ES-I3 (cell line): ENCODE results near the gene COG5.

Experiments used
- H3K36me3 ChIP-seq: 2 replicates; pipeline ENCODE4 v1.6.1; 2013; ENCODE audit warnings: mild to moderate bottlenecking, low read length, control low read depth, moderate library complexity; ENCODE audit not compliant: insufficient read depth
- H3K4me1 ChIP-seq: 2 replicates; pipeline ENCODE4 v1.6.1; 2013; ENCODE audit warnings: mild to moderate bottlenecking, control low read depth, low read length; ENCODE audit not compliant: insufficient read depth
- H3K9ac ChIP-seq: 2 replicates; pipeline ENCODE4 v1.6.1; 2013; ENCODE audit warnings: low read depth, mild to moderate bottlenecking, low read length, moderate library complexity
- H3K9me3 ChIP-seq: 2 replicates; pipeline ENCODE4 v1.6.1; 2013; ENCODE audit warnings: mild to moderate bottlenecking, low read length, moderate library complexity; ENCODE audit not compliant: control insufficient read depth, insufficient read depth

COG5 gene

DNA sequence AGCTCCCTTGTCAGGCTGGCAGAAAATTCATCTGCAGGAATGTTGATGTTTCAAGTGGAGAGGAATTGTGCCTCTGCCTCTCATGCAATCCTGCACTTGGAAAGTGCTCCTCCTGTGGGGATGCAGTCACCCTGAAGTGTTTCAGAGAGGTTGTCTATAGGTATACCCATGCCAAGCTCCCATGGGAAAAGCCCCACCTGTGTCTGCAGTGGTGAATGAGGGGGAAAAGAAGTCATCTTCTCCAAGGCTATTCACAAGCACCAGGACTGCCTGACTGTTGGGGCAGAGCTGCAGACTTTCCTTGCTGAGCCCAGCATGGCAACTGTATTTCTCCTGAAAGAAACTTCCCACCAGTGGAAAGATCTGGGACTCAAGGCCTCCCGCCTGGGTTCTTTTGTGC is 58.4 kb downstream of the COG5 start:
- no peaks in the 10 kb centered on the region for H3K9me3 ChIP-seq

DNA sequence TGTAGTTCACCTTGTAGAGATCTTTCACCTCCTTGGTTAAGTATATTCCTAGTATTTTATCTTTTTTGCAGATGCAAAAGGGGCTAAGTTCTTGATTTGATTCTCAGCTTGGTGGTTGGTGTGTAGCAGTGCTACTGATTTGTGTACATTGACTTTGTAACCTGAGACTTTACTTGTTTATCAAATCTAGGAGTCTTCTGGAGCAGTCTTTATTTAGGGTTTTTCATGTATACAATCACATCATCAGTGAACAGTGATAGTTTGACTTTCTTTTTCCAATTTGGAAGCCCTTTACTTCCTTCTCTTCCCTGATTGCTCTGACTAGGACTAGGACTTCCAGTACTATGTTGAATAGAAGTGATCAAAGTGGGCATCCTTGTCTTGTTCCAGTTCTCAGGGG is 60.0 kb downstream of the COG5 start:
- Histone ChIP-seq H3K9ac (no peak overlapping the region), H3K36me3 (no peaks in the 10 kb centered on the region), H3K9me3 (no peaks in the 10 kb centered on the region), H3K4me1 (no peaks in the 10 kb centered on the region)

More for the DNA sequence above, 58.4 kb downstream of the COG5 start:
- Histone ChIP-seq H3K9ac (no peak overlapping the region), H3K4me1 (no peaks in the 10 kb centered on the region), H3K36me3 (no peaks in the 10 kb centered on the region)

DNA sequence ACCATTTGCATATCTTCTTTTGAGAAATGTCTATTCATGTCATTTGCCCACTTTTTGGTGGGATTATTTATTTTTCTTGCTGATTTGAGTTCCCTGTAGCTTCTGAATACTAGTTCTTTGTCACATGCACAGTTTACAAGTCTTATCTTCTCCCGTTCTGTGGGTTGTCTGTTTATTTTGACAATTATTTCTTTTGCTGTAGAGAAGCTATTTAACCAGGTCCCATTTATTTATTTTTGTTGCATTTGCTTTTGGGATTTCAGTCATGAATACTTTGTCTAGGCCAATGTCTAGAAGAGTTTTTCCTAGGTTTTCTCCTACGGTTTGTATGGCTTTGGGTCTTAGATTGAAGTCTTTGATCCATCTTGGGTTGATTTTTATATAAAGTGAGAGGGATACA is 60.9 kb downstream of the COG5 start:
- Histone ChIP-seq H3K9ac (no peak overlapping the region), H3K9me3 (no peaks in the 10 kb centered on the region), H3K4me1 (no peaks in the 10 kb centered on the region), H3K36me3 (no peaks in the 10 kb centered on the region)

DNA sequence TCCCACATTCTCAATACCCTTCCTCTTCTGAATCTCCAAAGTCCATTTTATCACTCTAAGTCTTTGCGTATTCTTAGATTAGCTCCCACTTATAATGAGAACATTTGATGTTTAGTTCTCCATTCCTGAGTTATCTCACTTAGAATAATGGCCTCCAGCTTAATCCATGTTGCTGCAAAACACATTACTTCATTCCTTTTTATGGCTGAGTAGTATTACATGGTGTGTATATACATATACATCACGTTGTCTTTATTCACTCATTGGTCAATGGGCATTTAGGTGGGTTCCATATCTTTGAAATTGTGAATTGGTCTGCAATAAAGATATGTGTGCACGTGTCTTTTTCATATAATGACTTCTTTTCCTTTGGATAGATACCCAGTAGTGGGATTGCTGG is 61.6 kb downstream of the COG5 start:
- no peaks in the 10 kb centered on the region for H3K36me3 ChIP-seq
- no peaks in the 10 kb centered on the region for H3K4me1 ChIP-seq
- H3K9ac ChIP-seq: no peak overlapping the region
- H3K9me3 ChIP-seq: no peaks in the 10 kb centered on the region

DNA sequence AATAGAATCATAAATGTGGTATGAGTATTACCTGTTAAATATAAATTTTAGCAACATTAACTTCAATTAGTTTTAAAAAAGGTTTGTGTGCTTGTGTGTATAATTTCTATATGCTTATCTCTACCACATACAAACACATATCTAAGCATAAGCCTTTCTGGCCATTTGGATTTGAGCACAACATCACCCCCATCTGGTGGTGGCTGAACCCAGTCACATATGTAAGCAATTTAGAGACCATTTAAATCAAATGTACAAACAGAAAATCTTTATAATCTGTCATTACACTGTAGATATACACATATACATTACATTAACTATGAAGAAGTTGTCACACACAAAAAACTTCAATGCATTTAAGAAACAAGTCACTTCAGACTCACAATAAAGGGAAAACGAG is 62.1 kb downstream of the COG5 start:
- Histone ChIP-seq H3K9me3 (no peaks in the 10 kb centered on the region), H3K9ac (no peak overlapping the region), H3K4me1 (no peaks in the 10 kb centered on the region), H3K36me3 (no peaks in the 10 kb centered on the region)

DNA sequence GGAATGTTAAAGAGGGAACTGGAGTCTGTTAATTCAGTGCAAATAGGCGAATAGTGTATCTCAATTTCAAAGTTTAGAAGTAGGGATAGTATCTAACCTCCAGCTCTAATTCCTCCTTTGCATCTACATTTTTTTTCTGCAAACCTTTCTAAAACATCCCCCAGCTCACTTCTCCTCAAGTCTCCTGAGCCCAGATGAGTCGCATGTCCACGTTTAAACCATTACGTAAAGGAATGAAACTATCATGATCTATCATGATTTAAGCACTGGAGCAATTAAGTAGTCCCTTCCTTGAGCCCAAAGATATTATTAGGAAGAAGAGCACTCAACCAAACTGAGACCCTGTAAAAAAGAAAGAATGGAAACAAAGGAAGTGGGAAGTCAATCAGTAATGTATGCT is 64.0 kb downstream of the COG5 start:
- no peaks in the 10 kb centered on the region for H3K9me3 ChIP-seq
- H3K36me3 ChIP-seq: no peaks in the 10 kb centered on the region
- no peak overlapping the region for H3K9ac ChIP-seq
- no peaks in the 10 kb centered on the region for H3K4me1 ChIP-seq

DNA sequence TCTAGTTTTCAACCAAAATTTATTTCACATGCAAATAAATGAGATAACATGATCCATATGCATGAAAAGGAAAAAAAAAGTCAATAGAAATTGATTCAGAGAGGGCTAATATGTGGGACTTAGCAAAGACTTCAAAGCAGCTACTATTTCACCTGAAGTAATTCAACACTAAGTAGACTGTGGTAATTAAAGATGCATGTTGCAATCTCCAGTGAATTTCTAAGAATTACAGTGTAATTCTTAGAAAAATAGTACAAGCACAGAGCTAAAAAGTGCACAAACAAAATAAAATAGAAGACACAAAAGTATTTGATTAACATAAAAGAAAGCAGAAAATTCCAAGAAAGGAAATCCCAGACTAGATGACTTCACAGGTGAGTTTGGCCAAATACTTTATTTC is 68.2 kb downstream of the COG5 start:
- no peaks in the 10 kb centered on the region for H3K9me3 ChIP-seq
- H3K4me1 ChIP-seq: no peaks in the 10 kb centered on the region
- H3K36me3 ChIP-seq: no peaks in the 10 kb centered on the region
- no peak overlapping the region for H3K9ac ChIP-seq

DNA sequence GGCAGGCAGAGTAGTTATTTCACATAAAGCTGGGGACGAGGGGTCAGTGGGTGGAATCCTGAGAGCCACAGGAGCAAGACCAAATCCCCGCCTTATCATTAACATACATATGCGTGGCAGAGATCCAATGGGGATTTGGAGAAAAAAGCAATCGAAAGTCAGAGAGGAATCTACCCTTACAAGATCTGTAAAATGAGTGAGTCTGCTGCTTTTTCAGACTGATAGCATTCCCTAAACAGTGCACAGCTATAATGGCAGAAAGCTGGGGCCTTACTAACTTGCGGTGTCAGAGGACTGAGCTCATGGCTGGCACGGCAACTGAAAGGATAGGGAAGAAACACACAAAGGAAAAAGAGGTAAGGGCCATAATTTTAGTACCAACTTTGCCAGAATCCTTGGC is 68.8 kb downstream of the COG5 start:
- Histone ChIP-seq H3K36me3 (no peaks in the 10 kb centered on the region), H3K9me3 (no peaks in the 10 kb centered on the region)

DNA sequence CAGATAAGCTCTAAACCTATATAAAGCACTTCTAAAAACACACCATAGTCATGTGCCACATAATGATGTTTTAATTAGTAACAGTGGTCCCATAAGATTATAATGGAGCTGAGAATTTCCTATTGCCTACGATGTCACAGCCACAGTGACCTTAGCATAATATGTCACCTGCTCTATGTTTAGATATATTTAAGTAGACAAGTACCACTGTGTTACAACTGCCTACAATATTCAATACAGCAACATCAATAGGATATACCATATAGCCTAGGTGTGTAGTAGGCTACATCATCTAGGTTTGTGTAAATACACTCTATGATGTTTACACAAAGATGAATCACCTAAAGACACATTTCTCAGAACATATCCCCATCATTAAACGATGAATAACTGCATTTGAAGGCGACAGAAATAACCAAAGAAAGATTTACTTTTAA is 69.4 kb downstream of the COG5 start:
- no peak overlapping the region for H3K9ac ChIP-seq
- no peaks in the 10 kb centered on the region for H3K4me1 ChIP-seq
- no peaks in the 10 kb centered on the region for H3K36me3 ChIP-seq
- H3K9me3 ChIP-seq: no peaks in the 10 kb centered on the region

More for the DNA sequence above, 68.8 kb downstream of the COG5 start:
- Histone ChIP-seq H3K9ac (no peak overlapping the region), H3K4me1 (no peaks in the 10 kb centered on the region)

DNA sequence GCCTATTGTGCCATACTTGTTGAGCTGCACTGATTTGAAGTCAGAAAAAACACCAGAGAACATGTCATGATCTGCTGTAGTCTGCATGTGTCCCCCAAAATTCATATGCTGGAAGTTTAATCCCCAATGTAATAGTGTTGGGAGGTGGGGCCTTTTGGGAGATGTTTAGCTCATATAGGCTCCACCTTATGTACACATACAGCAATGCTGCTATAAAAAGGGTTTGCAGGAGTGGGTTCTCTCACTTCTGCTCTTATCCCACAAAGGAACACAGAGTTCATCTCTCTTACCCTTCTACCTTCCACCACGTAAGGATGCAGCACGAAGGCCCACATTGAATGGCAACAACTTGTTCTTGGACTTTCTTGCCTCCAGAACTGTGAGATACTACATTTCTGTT is 70.8 kb downstream of the COG5 start:
- no peaks in the 10 kb centered on the region for H3K36me3 ChIP-seq
- H3K4me1 ChIP-seq: no peaks in the 10 kb centered on the region
- H3K9me3 ChIP-seq: no peaks in the 10 kb centered on the region
- H3K9ac ChIP-seq: no peak overlapping the region

DNA sequence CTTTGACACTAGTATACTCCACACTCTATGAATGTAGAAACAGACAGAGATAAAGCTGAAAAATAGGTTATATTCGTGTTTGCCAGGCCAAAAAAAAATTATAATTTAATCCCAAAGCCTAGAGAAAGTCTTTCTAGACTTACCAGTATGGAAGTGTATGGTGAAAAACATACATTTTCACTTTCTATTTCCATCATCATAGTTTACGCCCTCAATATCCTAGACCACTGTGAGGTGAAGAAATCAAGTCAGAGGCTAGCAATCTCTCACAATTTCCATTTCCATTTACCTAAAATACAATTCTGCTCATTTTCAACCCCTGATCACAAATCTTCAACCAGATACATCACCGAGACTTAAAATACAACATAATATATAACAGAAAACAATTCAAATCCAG is 77.7 kb downstream of the COG5 start:
- Histone ChIP-seq H3K9ac (no peak overlapping the region), H3K36me3 (no peaks in the 10 kb centered on the region), H3K9me3 (no peaks in the 10 kb centered on the region), H3K4me1 (no peaks in the 10 kb centered on the region)

DNA sequence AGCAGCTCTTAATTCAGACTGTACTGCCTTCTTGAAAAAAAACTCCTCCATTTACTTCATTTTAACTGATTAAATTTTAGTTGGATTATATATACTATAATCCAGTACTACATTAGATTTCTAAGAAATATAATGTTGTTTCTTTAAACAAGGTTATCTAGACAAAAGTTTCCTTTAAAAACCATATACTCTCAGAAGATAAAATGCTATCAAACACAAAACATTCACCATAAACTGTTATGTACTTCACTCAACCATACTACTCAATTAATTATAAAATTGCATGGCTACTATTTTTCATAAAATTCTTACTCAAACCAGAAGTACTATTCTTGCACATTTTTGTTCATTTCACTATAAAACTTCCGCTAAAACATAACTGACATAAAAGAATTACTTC is 81.1 kb downstream of the COG5 start:
- Histone ChIP-seq H3K9ac (no peak overlapping the region), H3K9me3 (no peaks in the 10 kb centered on the region), H3K4me1 (no peaks in the 10 kb centered on the region), H3K36me3 (no peaks in the 10 kb centered on the region)

DNA sequence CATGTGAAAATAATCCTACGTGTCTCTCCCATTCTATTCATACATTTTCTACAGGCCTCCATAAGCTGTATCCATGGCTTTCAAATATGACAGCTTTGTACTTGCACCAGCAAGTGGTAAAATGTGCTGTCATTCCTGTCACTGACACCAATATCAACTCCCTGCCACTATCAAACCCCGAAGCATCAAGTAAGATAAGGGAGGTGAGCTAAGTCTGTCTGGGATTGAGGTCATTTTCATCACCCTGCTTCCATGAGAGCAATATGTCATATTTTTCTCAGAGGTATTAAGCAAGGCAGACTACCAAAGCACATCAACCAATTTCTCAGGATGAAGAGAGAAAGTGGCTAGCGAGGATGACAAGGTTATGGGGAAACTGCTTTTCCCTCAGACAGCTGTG is 82.8 kb downstream of the COG5 start:
- H3K9ac ChIP-seq: no peak overlapping the region
- no peaks in the 10 kb centered on the region for H3K4me1 ChIP-seq
- H3K36me3 ChIP-seq: no peaks in the 10 kb centered on the region
- H3K9me3 ChIP-seq: no peaks in the 10 kb centered on the region

DNA sequence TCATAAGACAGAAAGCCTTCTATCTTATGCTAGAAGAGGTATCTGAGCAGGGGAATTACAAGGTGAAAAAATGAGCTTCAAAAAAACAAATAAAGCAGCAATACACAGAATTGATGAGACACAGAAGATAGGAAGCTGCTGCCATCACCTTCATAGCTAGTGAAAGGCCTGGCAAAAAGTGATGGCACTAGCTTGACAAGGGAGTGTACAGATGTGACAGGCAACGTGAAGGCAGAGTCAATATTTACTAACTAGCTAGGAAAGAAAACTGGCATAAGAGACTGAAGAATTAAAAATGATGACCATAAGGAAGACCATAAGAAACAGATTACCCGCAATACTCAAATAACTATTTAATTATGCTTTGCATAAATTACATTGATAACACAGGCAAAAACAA is 84.4 kb downstream of the COG5 start:
- Histone ChIP-seq H3K9ac (no peak overlapping the region), H3K9me3 (no peaks in the 10 kb centered on the region), H3K36me3 (no peaks in the 10 kb centered on the region), H3K4me1 (no peaks in the 10 kb centered on the region)

DNA sequence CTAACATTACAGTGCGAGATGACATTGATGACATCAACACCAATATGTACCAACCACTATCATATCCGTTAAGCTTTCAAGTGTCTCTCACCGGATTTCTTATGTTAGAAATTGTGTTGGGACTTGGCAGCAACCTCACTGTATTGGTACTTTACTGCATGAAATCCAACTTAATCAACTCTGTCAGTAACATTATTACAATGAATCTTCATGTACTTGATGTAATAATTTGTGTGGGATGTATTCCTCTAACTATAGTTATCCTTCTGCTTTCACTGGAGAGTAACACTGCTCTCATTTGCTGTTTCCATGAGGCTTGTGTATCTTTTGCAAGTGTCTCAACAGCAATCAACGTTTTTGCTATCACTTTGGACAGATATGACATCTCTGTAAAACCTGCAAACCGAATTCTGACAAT is 89.6 kb downstream of the COG5 start:
- Histone ChIP-seq H3K36me3 (no peaks in the 10 kb centered on the region), H3K9me3 (no peaks in the 10 kb centered on the region)

DNA sequence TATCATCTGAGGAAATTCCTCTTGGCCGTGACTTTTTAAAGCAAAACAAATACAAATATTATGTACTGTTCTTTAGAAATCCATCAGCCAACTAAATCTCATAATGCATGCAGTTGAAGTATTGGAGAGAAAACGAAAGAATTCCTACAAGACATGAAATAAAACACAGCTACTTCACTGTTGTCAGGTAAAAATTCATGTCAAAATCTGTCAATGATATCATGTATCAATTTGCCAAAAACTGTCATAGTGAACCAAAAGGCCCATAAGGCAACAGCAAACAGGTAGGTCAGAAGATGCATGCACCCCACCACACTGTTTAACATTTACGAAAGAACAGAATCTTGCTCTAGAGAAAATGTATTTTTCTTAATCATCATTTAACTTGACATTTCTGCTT is 91.6 kb downstream of the COG5 start:
- Histone ChIP-seq H3K9ac (no peak overlapping the region), H3K9me3 (no peaks in the 10 kb centered on the region), H3K36me3 (no peaks in the 10 kb centered on the region), H3K4me1 (no peaks in the 10 kb centered on the region; the same call in 1 of the 2 replicates)

More for the DNA sequence above, 89.6 kb downstream of the COG5 start:
- Histone ChIP-seq H3K9ac (no peak overlapping the region), H3K4me1 (no peaks in the 10 kb centered on the region; the same call in 1 of the 2 replicates)
